Measurements from ENCODE around the gene MYH7B. TPM values are rescaled to one million over a fixed set of nuclear protein-coding genes. Genes with fewer than 3 reads are reported as not detected.

MYH7B gene
- total RNA-seq, 2 experiments from 2014 or later: 0.50 to 0.61 TPM

GRCh38 chr20:34925981-34926380 is 29.7 kb upstream of the MYH7B start:
- no peak for DNase-seq
- CTCF ChIA-PET: no interaction called here
- no peaks in the 10 kb centered on the region for H3K9me3 Mint-ChIP-seq
- H3K27me3 Mint-ChIP-seq: no peaks in the 10 kb centered on the region
- H3K4me1 Mint-ChIP-seq (ENCODE audit: low read depth): peaks cover 9% of the 10 kb centered on the region
- peaks cover 22% of the 10 kb centered on the region for H3K36me3 Mint-ChIP-seq
- H3K4me3 Mint-ChIP-seq: no peak overlapping the region
- H3K27ac Mint-ChIP-seq: no peak overlapping the region
- intact Hi-C loops (cut with micrococcal nuclease): no loop called here
- POLR2A ChIA-PET: no interaction called here

GRCh38 chr20:34926581-34926980 is 29.1 kb upstream of the MYH7B start:
- no peak for DNase-seq
- H3K27ac Mint-ChIP-seq: no peak overlapping the region
- H3K4me1 Mint-ChIP-seq (ENCODE audit: low read depth): peaks cover 3% of the 10 kb centered on the region
- H3K27me3 Mint-ChIP-seq: no peaks in the 10 kb centered on the region
- H3K4me3 Mint-ChIP-seq: no peak overlapping the region
- CTCF ChIA-PET: no interaction called here
- peaks cover 24% of the 10 kb centered on the region for H3K36me3 Mint-ChIP-seq
- POLR2A ChIA-PET: no interaction called here
- intact Hi-C loops (cut with micrococcal nuclease): no loop called here
- no peaks in the 10 kb centered on the region for H3K9me3 Mint-ChIP-seq

- ChIA-PET POLR2A (no interaction called here), CTCF (interaction anchor here (0.6 kb wide), 1 partner anchor 286 kb away, joined by 3 read pairs; no protein-coding TSS in a partner anchor)
- intact Hi-C loops (cut with micrococcal nuclease): no loop called here
- H3K4me1 Mint-ChIP-seq (ENCODE audit: low read depth): no peaks in the 10 kb centered on the region
- no peaks in the 10 kb centered on the region for H3K9me3 Mint-ChIP-seq
- no peak overlapping the region for H3K4me3 Mint-ChIP-seq
- no peak for DNase-seq
- H3K27me3 Mint-ChIP-seq: no peaks in the 10 kb centered on the region
- H3K27ac Mint-ChIP-seq: no peak overlapping the region
- H3K36me3 Mint-ChIP-seq: peaks cover 26% of the 10 kb centered on the region
Observed at GRCh38 chr20:34927736-34928135, 27.9 kb upstream of the MYH7B start.

DNA sequence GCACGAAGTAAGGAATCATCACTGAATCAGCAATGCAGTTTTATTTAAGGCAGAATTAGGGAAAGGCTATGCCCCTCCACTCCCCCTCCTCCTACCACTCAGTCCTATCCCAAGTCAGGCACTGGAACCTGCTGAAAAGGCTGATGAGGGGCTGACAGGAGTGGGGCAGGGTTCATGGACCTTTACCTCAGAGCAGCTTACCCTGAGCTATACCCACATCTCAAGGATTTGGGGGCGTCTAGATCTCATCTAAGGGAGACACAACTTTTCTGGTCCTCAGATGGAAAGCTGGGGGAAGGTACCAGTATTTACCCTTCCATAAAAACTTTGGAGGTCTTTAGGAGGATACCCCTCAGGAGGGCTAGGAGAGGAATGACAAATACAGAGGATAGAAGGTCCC is 27.3 kb upstream of the MYH7B start:
- Mint-ChIP-seq H3K36me3 (peaks cover 29% of the 10 kb centered on the region), H3K27me3 (no peaks in the 10 kb centered on the region), H3K27ac (no peak overlapping the region), H3K9me3 (no peaks in the 10 kb centered on the region), H3K4me1 (ENCODE audit: low read depth) (no peaks in the 10 kb centered on the region), H3K4me3 (no peak overlapping the region)
- ChIA-PET CTCF (interaction anchor here (0.6 kb wide), 1 partner anchor 285 kb away, joined by 3 read pairs; no protein-coding TSS in a partner anchor), POLR2A (no interaction called here)
- intact Hi-C loops (cut with micrococcal nuclease): no loop called here
- DNase-seq: no peak

DNA sequence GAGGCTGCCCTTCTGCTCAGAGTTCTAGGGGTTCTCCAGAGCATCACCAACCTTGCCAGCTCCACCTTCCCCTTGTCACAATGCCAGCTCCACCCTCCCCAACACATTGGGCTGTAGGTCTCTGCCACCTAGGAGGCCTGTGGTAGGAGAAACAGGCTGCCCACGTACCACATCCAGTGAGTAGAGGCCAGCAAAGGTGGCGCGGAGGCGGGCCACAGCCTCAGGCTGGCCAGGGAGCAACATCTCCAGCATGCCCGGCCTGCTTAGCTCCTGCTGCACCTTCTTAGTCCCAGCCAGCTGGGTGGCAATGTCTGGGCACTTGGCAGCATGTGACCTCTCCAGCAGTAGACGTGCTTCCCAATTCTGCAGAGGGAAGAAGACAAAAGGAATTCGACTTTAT is 23.9 kb upstream of the MYH7B start:
- intact Hi-C loops (cut with micrococcal nuclease): no loop called here
- Mint-ChIP-seq H3K36me3 (peaks cover 34% of the 10 kb centered on the region), H3K4me1 (ENCODE audit: low read depth) (no peaks in the 10 kb centered on the region), H3K4me3 (no peak overlapping the region), H3K27ac (no peak overlapping the region), H3K27me3 (no peaks in the 10 kb centered on the region), H3K9me3 (no peaks in the 10 kb centered on the region)
- ChIA-PET CTCF (no interaction called here), POLR2A (interaction anchor here (0.6 kb wide), 1 partner anchor 11 kb away, joined by 3 read pairs; no protein-coding TSS in a partner anchor)
- no peak for DNase-seq

- Mint-ChIP-seq H3K9me3 (no peaks in the 10 kb centered on the region), H3K27me3 (no peaks in the 10 kb centered on the region), H3K4me3 (no peak overlapping the region), H3K27ac (no peak overlapping the region), H3K4me1 (ENCODE audit: low read depth) (no peaks in the 10 kb centered on the region), H3K36me3 (peaks cover 24% of the 10 kb centered on the region)
- CTCF ChIA-PET: interaction anchor here (0.6 kb wide), 1 partner anchor 844 kb away, joined by 5 read pairs; no protein-coding TSS in a partner anchor
- POLR2A ChIA-PET: no interaction called here
- intact Hi-C loops (cut with micrococcal nuclease): no loop called here
- no peak for DNase-seq
Observed at GRCh38 chr20:34938466-34939163, 17.1 kb upstream of the MYH7B start.

DNA sequence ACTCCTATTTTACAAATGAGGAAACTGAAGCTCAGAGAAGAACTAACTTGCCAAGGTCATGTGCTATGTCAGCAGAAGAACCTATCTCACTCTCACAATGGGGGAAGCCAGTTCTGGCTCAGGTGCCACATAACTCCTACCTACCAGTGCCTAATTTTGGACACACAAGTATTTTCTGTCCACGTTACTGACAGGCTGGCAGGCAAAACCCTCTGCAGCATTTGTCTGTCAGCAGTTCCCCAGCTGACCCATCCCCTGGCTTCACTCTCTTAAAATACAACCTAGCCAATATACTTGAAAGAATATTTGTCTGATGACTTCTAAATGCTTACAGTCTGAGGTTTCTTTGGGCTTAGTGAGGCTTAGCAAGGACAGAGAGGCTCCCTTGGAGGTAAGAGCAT is 15.6 kb upstream of the MYH7B start:
- Mint-ChIP-seq H3K9me3 (no peaks in the 10 kb centered on the region), H3K4me1 (ENCODE audit: low read depth) (peaks cover 6% of the 10 kb centered on the region), H3K27ac (no peak overlapping the region), H3K27me3 (no peaks in the 10 kb centered on the region), H3K36me3 (peaks cover 27% of the 10 kb centered on the region), H3K4me3 (no peak overlapping the region)
- no peak for DNase-seq
- ChIA-PET POLR2A (no interaction called here), CTCF (interaction anchor here (0.5 to 1.2 kb wide), 2 partner anchors 16 to 115 kb away, joined by 3 read pairs; partner anchors contain the start of gene NCOA6)
- intact Hi-C loops (cut with micrococcal nuclease): no loop called here

- Mint-ChIP-seq H3K4me3 (no peak overlapping the region), H3K9me3 (no peaks in the 10 kb centered on the region), H3K36me3 (peaks cover 28% of the 10 kb centered on the region), H3K27me3 (no peaks in the 10 kb centered on the region), H3K4me1 (ENCODE audit: low read depth) (peaks cover 6% of the 10 kb centered on the region), H3K27ac (no peak overlapping the region)
- intact Hi-C loops (cut with micrococcal nuclease): no loop called here
- DNase-seq: no peak
- ChIA-PET POLR2A (interaction anchor here (0.6 kb wide), 1 partner anchor 342 kb away, joined by 3 read pairs; no protein-coding TSS in a partner anchor), CTCF (interaction anchor here (0.8 to 1.2 kb wide), 2 partner anchors 15 kb away, joined by 3 read pairs; no protein-coding TSS in a partner anchor)
Observed at GRCh38 chr20:34941226-34941625, 14.4 kb upstream of the MYH7B start.

DNA sequence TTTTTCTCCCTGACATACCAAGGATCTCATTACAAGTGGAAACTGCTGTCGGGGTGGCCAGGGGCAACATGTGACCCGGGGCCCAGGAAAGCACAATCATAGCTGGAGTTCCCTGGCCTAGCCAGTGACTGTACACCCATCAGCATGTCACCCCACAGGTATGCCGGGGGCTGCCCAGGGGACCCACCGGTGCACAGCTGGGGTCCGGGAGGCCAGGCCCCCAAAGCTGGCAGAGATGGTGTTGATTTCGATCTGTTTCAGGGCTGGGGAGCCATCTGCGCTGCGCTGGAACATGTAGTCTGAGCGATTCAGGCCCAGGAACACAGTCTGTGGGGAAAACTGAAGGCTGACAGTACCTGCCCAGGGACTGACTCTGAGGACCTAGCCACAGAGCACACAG is 13.4 kb upstream of the MYH7B start:
- Mint-ChIP-seq H3K4me1 (ENCODE audit: low read depth) (peaks cover 6% of the 10 kb centered on the region), H3K9me3 (no peaks in the 10 kb centered on the region), H3K27ac (no peak overlapping the region), H3K27me3 (no peaks in the 10 kb centered on the region), H3K36me3 (peaks cover 22% of the 10 kb centered on the region), H3K4me3 (no peak overlapping the region)
- POLR2A ChIA-PET: interaction anchor here (0.6 kb wide), 1 partner anchor 11 kb away, joined by 3 read pairs; no protein-coding TSS in a partner anchor
- CTCF ChIA-PET: no interaction called here
- intact Hi-C loops (cut with micrococcal nuclease): no loop called here
- DNase-seq: no peak

DNA sequence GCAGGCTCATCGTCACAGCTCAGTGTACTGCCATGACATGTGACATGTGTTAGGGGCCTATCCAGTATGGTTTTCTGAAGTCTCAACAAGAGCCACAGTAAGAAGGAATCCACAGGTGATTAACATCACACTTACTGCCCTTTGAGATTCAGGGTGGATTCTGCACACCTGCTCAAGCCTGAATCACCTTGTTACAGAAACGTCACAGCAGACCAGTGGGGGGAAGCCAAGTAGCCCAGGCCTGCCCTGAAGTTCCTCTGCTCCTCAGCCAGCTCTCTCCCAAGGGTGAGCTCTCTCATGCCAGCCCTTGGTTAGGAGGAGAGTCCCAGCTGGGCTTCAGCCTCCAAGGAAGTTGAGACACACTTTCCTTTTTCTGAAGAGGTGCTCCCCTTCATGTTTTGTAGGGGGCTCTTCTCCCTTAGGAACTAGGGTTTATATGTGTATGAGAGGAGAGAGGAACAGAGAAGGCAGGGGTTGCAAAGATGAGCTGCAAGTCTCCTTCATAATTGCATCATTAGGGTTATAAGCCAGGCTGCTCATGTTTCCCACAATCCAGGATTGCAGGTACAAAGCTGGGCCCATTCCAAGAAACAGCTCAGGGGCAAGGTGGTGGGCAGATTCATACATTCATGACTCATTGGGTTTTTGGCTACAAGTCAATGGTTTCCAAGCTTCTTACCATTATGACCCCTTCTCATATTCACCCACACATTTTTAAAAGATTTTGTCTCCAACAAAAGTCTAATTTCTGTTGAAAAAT is 11.7 kb upstream of the MYH7B start:
- ChIA-PET POLR2A (interaction anchor here (1.0 kb wide), 1 partner anchor 203 kb away, joined by 3 read pairs; the partner anchor contains the start of gene EDEM2), CTCF (interaction anchor here (0.6 to 1.2 kb wide), 3 partner anchors 12 to 71 kb away, joined by 3 read pairs; no protein-coding TSS in a partner anchor)
- Mint-ChIP-seq H3K27ac (no peak overlapping the region), H3K27me3 (no peaks in the 10 kb centered on the region), H3K4me1 (ENCODE audit: low read depth) (peaks cover 6% of the 10 kb centered on the region), H3K9me3 (no peaks in the 10 kb centered on the region), H3K4me3 (no peak overlapping the region), H3K36me3 (peaks cover 21% of the 10 kb centered on the region)
- no peak for DNase-seq
- intact Hi-C loops (cut with micrococcal nuclease): no loop called here

GRCh38 chr20:34945315-34946077 is 10.2 kb upstream of the MYH7B start:
- Mint-ChIP-seq H3K4me1 (ENCODE audit: low read depth) (peaks cover 6% of the 10 kb centered on the region), H3K4me3 (no peak overlapping the region), H3K36me3 (peaks cover 28% of the 10 kb centered on the region), H3K27ac (no peak overlapping the region), H3K27me3 (no peaks in the 10 kb centered on the region), H3K9me3 (no peaks in the 10 kb centered on the region)
- ChIA-PET CTCF (interaction anchor here (1.3 kb wide), 1 partner anchor 71 kb away, joined by 3 read pairs; no protein-coding TSS in a partner anchor), POLR2A (interaction anchor here (0.7 kb wide), 1 partner anchor 33 kb away, joined by 3 read pairs; no protein-coding TSS in a partner anchor)
- intact Hi-C loops (cut with micrococcal nuclease): no loop called here
- no peak for DNase-seq

DNA sequence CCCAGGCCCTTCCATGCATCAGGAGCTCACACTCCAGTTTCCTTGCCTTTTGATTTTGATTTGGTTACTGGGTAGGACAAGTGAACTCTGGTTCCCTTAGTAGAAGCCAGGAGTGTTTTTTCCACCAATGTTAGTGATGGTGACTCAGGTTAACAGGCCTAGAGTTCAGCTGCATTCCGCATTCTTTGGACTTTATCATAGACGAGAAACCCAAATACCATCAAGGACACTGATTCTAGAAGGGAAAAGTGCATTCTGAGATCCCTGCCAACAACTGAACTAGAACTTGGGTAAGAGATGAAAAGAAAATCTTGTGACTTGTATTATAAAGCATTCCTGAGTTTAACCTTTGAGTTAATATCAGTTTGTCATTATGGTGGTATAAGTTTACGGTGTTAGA is 9.0 kb upstream of the MYH7B start:
- no peak for DNase-seq
- Mint-ChIP-seq H3K27ac (no peak overlapping the region), H3K4me3 (no peak overlapping the region), H3K27me3 (no peaks in the 10 kb centered on the region), H3K4me1 (ENCODE audit: low read depth) (peaks cover 6% of the 10 kb centered on the region), H3K9me3 (no peaks in the 10 kb centered on the region), H3K36me3 (peaks cover 24% of the 10 kb centered on the region)
- CTCF ChIA-PET: interaction anchor here (1.3 kb wide), 1 partner anchor 73 kb away, joined by 3 read pairs; no protein-coding TSS in a partner anchor
- POLR2A ChIA-PET: no interaction called here
- intact Hi-C loops (cut with micrococcal nuclease): no loop called here

Measured in activated CD4-positive, alpha-beta memory T cell treated with anti-CD3 and anti-CD28 coated beads for 36 hours (primary cell).